Measurements from ENCODE around the gene MELTF.

DNA sequence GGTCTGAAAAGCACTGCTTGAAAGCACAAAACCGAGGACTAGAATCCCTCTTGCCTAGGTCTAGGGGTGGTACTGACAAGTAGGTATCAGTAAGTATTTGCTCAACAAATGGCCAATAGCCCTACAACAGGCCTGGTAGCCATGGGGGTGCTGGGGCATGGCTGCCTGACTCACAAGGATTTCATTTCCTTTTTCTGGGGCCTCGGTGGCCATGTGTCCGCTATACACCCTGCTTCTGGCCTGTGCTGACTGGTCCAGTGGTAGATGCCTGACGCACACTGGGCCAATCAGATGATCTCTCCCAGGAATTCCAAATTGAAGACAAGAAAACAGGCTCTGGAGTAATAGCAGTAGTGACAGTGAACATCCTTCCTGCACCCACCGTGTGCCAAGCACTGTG, 29.4 kb downstream of the MELTF start:
- TF ChIP-seq, protein P1, sequence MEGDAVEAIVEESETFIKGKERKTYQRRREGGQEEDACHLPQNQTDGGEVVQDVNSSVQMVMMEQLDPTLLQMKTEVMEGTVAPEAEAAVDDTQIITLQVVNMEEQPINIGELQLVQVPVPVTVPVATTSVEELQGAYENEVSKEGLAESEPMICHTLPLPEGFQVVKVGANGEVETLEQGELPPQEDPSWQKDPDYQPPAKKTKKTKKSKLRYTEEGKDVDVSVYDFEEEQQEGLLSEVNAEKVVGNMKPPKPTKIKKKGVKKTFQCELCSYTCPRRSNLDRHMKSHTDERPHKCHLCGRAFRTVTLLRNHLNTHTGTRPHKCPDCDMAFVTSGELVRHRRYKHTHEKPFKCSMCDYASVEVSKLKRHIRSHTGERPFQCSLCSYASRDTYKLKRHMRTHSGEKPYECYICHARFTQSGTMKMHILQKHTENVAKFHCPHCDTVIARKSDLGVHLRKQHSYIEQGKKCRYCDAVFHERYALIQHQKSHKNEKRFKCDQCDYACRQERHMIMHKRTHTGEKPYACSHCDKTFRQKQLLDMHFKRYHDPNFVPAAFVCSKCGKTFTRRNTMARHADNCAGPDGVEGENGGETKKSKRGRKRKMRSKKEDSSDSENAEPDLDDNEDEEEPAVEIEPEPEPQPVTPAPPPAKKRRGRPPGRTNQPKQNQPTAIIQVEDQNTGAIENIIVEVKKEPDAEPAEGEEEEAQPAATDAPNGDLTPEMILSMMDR (IDR thresholded peaks at IDR 0.05; ENCODE audit: insufficient read depth, low read length, poor library complexity, severe bottlenecking): no peak
- TF ChIP-seq EZH2phosphoT487 (conservative IDR thresholded peaks at IDR 0.05; ENCODE audit: low read length): no peak

All from SU-DHL-6 (cell line).